Activated naive CD8-positive, alpha-beta T cell (primary cell): Measurements from ENCODE around the gene ABHD12B.

Experiments
- H3K27ac Mint-ChIP-seq: one replicate; pipeline ENCODE4 v1.8.0; 2021; ENCODE audit warnings: mixed read lengths
- H3K27me3 Mint-ChIP-seq: one replicate; pipeline ENCODE4 v1.8.0; 2021; ENCODE audit warnings: mixed read lengths
- H3K36me3 Mint-ChIP-seq: one replicate; pipeline ENCODE4 v1.8.0; 2021; ENCODE audit warnings: mixed read lengths
- H3K4me1 Mint-ChIP-seq: one replicate; pipeline ENCODE4 v1.8.0; 2021; ENCODE audit warnings: low read depth, mixed read lengths
- H3K4me3 Mint-ChIP-seq: one replicate; pipeline ENCODE4 v1.8.0; 2021; ENCODE audit warnings: mild to moderate bottlenecking, mixed read lengths
- H3K9me3 Mint-ChIP-seq: one replicate; pipeline ENCODE4 v1.8.0; 2021; ENCODE audit warnings: low read depth, mixed read lengths

Gene ABHD12B

GRCh38 chr14:50871914-50872732 is at the start of gene ABHD12B:
Gene ABHD12B (plus strand): TSS chr14:50872053. CDS start chr14:50872175, 122 bp downstream.
- no peak within 1 kb of the TSS for H3K27ac Mint-ChIP-seq
- peaks cover 61% of the 10 kb centered on the region for H3K27me3 Mint-ChIP-seq
- H3K9me3 Mint-ChIP-seq: no peaks in the 10 kb centered on the region
- no peaks in the 10 kb centered on the region for H3K36me3 Mint-ChIP-seq
- peak within 1 kb of the TSS; percentile 34 for H3K4me3 Mint-ChIP-seq
- H3K4me1 Mint-ChIP-seq: peaks cover 46% of the 10 kb centered on the region

- H3K36me3 Mint-ChIP-seq: peaks cover 19% of the 10 kb centered on the region
- H3K27ac Mint-ChIP-seq: peak overlapping the region; percentile 94
- no peaks in the 10 kb centered on the region for H3K27me3 Mint-ChIP-seq
- peak overlapping the region; percentile 78 for H3K4me3 Mint-ChIP-seq
- H3K9me3 Mint-ChIP-seq: peaks cover 5% of the 10 kb centered on the region
- H3K4me1 Mint-ChIP-seq: peaks cover 86% of the 10 kb centered on the region
Observed at GRCh38 chr14:50822501-50823042, 49.3 kb upstream of the ABHD12B start.

GRCh38 chr14:50823051-50823761 is 48.6 kb upstream of the ABHD12B start:
- H3K9me3 Mint-ChIP-seq: peaks cover 5% of the 10 kb centered on the region

GRCh38 chr14:50823762-50824636 is 47.9 kb upstream of the ABHD12B start:
- no peaks in the 10 kb centered on the region for H3K27me3 Mint-ChIP-seq
- H3K9me3 Mint-ChIP-seq: peaks cover 5% of the 10 kb centered on the region
- H3K4me3 Mint-ChIP-seq: peak overlapping the region; percentile 78
- H3K36me3 Mint-ChIP-seq: peaks cover 16% of the 10 kb centered on the region
- H3K27ac Mint-ChIP-seq: peak overlapping the region; percentile 94
- H3K4me1 Mint-ChIP-seq: peaks cover 92% of the 10 kb centered on the region

More at GRCh38 chr14:50823051-50823761, 48.6 kb upstream of the ABHD12B start:
- Mint-ChIP-seq H3K36me3 (peaks cover 19% of the 10 kb centered on the region), H3K4me1 (peaks cover 92% of the 10 kb centered on the region), H3K27ac (peak overlapping the region; percentile 94), H3K4me3 (peak overlapping the region; percentile 78), H3K27me3 (no peaks in the 10 kb centered on the region)

GRCh38 chr14:50825307-50825706 is 46.5 kb upstream of the ABHD12B start:
- Mint-ChIP-seq H3K4me3 (no peak overlapping the region), H3K36me3 (peaks cover 10% of the 10 kb centered on the region), H3K27ac (peak overlapping the region; percentile 94), H3K4me1 (peaks cover 89% of the 10 kb centered on the region), H3K9me3 (no peaks in the 10 kb centered on the region), H3K27me3 (no peaks in the 10 kb centered on the region)

- peaks cover 6% of the 10 kb centered on the region for H3K36me3 Mint-ChIP-seq
- H3K27me3 Mint-ChIP-seq: no peaks in the 10 kb centered on the region
- no peak overlapping the region for H3K4me3 Mint-ChIP-seq
- H3K4me1 Mint-ChIP-seq: peaks cover 78% of the 10 kb centered on the region
- H3K27ac Mint-ChIP-seq: peak overlapping the region; percentile 89
- H3K9me3 Mint-ChIP-seq: no peaks in the 10 kb centered on the region
Observed at GRCh38 chr14:50826681-50827080, 45.2 kb upstream of the ABHD12B start.

- Mint-ChIP-seq H3K4me3 (peak overlapping the region; percentile 99), H3K27ac (peak overlapping the region; percentile 94), H3K27me3 (no peaks in the 10 kb centered on the region), H3K4me1 (peaks cover 68% of the 10 kb centered on the region), H3K9me3 (no peaks in the 10 kb centered on the region), H3K36me3 (peaks cover 6% of the 10 kb centered on the region)
Observed at GRCh38 chr14:50828721-50829488, 42.9 kb upstream of the ABHD12B start.

GRCh38 chr14:50829489-50830043 is 42.3 kb upstream of the ABHD12B start:
- Mint-ChIP-seq H3K4me1 (peaks cover 65% of the 10 kb centered on the region), H3K36me3 (peaks cover 6% of the 10 kb centered on the region), H3K27me3 (no peaks in the 10 kb centered on the region), H3K4me3 (peak overlapping the region; percentile 99), H3K9me3 (no peaks in the 10 kb centered on the region), H3K27ac (peak overlapping the region; percentile 94)

GRCh38 chr14:50830044-50830931 is 41.6 kb upstream of the ABHD12B start:
- Mint-ChIP-seq H3K4me1 (peaks cover 67% of the 10 kb centered on the region), H3K27me3 (no peaks in the 10 kb centered on the region), H3K36me3 (peaks cover 6% of the 10 kb centered on the region), H3K4me3 (peak overlapping the region; percentile 99), H3K9me3 (no peaks in the 10 kb centered on the region), H3K27ac (peak overlapping the region; percentile 94)

GRCh38 chr14:50830932-50831725 is 40.7 kb upstream of the ABHD12B start, which contains the start of gene NIN:
Gene NIN (minus strand): TSS chr14:50831162. CDS start chr14:50822056, 9,106 bp downstream.
- H3K27ac Mint-ChIP-seq: peak within 1 kb of the TSS; percentile 97
- H3K9me3 Mint-ChIP-seq: no peaks in the 10 kb centered on the region
- peaks cover 64% of the 10 kb centered on the region for H3K4me1 Mint-ChIP-seq
- H3K36me3 Mint-ChIP-seq: peaks cover 6% of the 10 kb centered on the region
- H3K4me3 Mint-ChIP-seq: peak within 1 kb of the TSS; percentile 99
- no peaks in the 10 kb centered on the region for H3K27me3 Mint-ChIP-seq

- H3K36me3 Mint-ChIP-seq: peaks cover 6% of the 10 kb centered on the region
- H3K27me3 Mint-ChIP-seq: no peaks in the 10 kb centered on the region
- H3K4me3 Mint-ChIP-seq: peak overlapping the region; percentile 95
- H3K9me3 Mint-ChIP-seq: no peaks in the 10 kb centered on the region
- peak overlapping the region; percentile 97 for H3K27ac Mint-ChIP-seq
- peaks cover 58% of the 10 kb centered on the region for H3K4me1 Mint-ChIP-seq
Observed at GRCh38 chr14:50831726-50832168, 40.1 kb upstream of the ABHD12B start.
